ENCODE data around the gene ANGPTL1.

- no peak for TF ChIP-seq CTCF (conservative IDR thresholded peaks at IDR 0.05; ENCODE audit: low read length)
- no peak for TF ChIP-seq EZH2phosphoT487 (IDR thresholded peaks at IDR 0.05; ENCODE audit: borderline replicate concordance, low read depth, low read length)
Observed at GRCh38 chr1:178868706-178869105, 2.2 kb downstream of the ANGPTL1 start.
